HG02623 (cell line): ENCODE data around the gene ZCCHC4.
A peak's percentile ranks its signal among the peaks of the same experiment; 100 is the strongest.

Source experiments
- ATAC-seq: cut with Tn5 transposase; IDR thresholded peaks from one replicate; pipeline ENCODE4 v1.9.1; 2021; ENCODE audit warnings: moderate library complexity; ENCODE audit not compliant: unreplicated experiment

The ZCCHC4 gene, protein sequence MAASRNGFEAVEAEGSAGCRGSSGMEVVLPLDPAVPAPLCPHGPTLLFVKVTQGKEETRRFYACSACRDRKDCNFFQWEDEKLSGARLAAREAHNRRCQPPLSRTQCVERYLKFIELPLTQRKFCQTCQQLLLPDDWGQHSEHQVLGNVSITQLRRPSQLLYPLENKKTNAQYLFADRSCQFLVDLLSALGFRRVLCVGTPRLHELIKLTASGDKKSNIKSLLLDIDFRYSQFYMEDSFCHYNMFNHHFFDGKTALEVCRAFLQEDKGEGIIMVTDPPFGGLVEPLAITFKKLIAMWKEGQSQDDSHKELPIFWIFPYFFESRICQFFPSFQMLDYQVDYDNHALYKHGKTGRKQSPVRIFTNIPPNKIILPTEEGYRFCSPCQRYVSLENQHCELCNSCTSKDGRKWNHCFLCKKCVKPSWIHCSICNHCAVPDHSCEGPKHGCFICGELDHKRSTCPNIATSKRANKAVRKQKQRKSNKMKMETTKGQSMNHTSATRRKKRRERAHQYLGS

DNA sequence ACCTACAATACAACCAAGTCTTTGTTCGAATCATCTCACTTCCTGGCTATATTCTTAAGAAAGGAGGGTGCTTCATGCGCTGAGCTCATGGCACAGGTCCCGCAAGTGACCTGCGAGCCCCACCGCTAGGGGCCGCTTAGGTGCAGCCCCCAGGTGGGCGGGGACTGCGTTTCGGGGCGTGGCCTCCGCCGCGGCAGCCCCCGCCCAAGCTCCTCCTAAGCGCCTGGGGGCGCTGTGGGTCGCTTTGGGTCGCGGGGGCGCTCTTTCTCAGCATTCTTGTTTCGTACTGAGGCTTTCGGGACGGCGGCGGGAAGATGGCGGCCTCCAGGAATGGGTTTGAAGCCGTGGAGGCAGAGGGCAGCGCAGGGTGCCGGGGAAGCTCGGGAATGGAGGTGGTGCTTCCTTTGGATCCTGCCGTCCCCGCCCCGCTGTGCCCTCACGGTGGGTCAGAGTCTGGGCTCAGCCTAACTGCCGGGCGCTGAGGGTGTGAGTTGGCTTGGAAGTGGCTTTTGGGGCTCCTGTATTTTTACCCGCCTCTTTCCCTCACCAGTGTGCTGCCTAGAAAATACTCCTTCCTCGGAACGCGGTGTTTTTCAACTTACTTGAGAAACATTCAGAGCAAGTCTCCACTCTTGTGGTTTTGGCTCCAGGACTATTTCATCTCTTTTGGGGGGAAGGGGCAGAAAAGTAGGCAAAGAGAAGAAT is at the start of gene ZCCHC4:
ZCCHC4 (plus strand) TSS at position 279 of the 705 bp plus-strand sequence; CDS start at position 315, 36 bp downstream.
- peak; percentile 80 for ATAC-seq

DNA sequence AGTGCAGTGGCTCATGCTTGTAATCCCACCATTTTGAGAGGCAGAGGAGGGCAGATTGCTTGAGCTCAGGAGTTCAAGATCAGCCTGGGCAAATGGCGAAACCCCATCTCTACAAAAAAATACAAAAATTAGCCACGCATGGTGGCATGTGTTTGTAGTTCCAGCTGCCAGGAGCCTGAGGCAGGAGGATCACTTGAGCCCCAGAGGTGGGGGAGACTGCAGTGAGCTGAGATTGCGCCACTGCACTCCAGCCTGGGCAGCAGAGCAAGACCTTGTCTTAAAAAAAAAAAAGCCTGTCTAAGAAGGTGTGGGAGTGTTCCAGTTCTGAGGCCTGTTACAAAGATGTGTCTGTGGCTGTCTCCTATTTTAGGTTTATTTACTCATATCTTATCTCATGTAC is 40.7 kb upstream of the ZCCHC4 start:
- no peak for ATAC-seq

DNA sequence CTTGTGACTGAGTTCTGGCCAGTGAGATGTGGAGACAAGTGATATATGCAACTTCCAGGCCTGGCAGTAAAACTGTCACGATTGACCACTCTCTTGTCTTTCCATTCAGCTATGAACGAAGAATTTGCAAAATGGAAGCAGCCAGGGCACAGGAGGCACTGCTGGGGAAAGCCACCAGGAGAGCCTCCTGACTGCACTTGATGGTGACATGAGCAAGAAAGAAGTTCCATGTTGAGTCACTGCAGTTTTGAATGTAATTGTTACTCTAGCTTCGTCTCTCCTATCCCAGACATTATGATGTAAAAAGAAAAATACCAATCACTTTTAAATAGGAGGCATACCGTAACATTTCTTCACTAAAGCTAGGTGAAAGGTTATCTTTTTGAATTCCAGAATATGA is 32.4 kb upstream of the ZCCHC4 start:
- ATAC-seq = no peak

DNA sequence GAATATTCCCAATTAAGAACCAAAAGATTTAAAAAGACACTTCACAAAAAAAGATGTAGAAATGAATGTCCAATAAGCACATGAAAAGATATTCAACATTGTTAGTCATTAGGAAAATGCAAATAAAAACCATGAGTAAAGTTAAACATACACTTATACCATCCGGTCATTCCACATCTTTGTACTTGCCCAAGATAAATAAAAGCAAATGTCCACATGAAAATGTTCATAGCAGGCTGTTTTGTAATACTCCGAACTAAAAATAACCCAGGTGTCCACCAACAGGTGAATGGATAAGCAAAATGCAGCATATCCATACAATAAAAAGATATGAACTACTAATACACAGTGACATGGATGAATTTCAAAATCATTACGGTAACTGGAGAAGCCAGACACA is 28.6 kb upstream of the ZCCHC4 start:
- ATAC-seq = no peak

DNA sequence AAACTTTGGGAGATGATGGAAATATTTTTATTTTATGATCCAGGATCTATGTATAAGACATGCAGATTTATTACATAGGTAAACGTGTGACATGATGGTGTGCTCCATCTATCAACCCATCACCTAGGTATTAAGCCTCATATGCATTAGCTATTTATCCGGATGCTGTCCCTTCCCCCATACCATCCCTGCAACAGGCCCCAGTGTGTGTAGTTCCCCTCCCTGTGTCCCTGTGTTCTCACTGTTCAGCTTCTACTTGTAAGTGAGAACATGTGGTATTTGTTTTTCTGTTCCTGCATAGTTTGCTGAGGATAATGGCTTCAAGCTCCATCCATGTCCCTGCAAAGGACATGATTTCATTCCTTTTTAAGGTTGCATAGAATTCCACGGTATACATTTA is 28.1 kb upstream of the ZCCHC4 start:
- ATAC-seq = no peak

DNA sequence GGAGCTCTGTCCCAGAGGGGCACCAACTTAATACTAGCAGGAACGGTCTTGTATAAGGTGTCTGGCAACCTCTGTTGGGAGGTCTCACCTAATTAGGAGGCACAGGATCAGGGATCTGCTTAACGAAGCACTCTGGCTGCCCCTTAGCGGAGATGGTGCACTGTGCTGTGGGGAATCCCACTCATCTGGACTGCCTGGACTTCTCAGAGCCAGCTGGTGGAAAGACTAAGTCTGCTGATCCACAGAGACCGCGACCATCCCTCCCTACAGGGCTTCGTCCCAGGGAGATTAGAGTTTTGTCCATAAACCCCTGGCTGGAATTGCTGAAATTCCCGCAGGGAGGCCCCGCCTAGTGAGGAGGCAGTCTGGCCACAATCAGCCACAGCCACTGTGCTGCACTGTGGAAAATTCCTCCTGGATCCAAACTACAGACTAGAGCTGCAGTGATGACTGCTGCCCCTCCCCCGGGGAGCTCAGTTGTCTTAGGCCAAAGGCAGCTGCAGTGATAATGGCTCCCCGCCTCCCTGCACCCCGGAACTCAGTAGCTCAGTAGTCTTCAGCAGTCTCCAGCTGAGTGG is 22.0 kb upstream of the ZCCHC4 start:
- no peak for ATAC-seq

DNA sequence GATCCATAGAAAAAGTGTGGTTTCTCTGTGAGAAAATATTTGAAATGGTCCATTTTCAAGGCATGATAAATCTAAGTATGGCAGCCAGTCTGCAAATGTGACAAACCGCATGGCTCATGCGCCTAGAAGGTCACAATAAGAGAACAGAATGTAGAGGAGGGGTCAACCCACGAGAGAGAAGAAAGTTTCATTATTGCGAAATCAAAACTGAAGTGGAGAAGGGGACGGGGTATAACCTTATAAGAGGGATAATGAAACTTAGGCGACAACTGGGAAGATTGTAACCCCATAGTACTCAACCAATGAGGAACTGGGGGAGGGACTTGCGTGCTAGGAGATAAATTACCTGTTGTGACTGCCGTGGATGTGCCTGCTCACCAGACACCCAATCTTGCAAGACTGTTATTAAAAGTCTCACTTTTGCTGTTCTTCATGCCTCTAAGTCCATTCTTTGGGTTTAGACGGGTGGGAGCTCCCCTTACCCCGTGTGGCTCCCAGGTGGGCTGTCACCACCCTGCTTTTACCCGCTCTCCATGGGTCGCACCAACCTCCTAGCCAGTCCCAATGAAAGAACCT is 21.3 kb upstream of the ZCCHC4 start:
- no peak for ATAC-seq

DNA sequence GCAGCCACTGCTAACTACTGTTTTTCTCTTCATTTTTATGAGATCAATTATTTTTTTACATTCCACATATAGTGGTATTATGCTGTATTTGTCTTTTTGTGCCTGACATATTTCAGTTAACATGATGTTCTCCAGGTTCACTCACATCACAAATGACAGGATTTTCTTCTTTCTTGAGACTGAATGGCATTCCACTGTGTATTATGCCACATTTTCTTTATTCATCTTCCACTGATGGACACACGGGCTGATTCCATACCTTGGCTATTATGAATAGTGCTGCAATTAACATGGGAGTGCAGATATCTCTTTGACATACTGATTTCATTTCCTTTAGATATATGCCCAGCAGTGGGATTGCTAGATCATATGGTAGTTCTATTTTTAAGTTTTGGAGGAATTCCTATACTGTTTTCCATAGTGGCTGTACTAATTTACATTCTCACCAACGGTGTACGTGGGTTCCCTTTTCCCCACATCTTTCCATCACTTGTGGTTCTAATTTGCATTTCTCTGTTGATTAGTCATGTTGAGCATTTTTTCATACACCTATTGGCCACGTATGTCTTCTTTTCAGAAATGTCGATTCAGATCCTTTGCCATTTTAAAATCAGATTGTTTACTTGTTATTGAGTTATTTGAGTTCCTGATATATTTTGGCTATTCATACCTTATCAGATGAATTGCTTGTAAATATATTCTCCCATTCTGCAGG is 14.9 kb upstream of the ZCCHC4 start:
- no peak for ATAC-seq

DNA sequence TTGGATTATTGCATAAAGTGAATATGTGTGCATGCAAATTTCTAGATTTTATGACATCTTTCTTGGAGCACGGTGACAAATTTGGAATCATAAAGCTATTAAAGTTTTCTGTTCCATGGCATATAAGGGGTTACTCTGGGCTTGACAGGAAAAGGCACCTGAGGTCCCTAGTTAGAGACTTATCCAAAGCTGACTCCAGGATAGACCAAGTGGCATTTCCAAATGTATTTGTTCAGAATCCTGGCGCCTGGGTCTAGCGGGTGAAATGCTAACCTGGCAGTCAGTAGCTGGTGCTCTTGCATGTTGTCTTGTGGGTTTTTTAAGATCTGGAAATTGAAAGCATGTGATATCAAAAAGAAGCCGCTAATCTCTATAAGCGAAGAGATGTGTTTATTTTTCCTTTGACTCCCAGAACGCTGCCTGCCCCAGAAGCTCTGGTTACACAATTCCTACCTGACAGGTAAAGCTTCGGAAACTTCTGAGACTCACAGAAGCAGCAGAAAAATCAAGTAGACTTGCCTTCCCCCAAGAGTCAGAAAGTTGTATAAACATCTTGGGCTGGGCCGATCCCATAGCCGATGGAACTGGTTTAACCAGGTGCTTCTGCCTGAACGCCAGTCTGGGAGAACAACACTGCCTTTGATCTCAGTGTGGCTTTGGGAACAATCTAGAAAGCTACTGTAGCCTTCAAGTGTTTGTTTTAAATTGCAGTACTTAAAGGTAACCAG is 12.9 kb upstream of the ZCCHC4 start:
- ATAC-seq = no peak

DNA sequence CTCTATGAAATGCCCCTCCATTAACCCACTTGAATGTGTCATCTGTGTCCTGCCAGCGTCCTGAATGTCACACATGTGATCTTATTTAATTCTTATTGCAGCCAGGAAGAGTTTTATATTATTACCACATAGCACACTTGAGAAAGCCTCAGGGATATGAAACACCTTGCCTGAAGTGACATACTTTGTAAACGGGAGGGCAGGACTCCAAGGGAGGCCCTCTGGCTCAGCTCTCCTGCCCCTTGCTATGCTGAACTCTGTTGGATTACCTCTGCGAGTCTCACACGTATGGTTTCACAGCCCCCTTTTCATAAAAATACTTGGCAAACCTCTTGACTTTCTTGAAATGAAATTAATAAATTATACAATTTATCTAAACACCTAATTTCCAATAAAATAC is 11.1 kb upstream of the ZCCHC4 start:
- ATAC-seq = no peak

DNA sequence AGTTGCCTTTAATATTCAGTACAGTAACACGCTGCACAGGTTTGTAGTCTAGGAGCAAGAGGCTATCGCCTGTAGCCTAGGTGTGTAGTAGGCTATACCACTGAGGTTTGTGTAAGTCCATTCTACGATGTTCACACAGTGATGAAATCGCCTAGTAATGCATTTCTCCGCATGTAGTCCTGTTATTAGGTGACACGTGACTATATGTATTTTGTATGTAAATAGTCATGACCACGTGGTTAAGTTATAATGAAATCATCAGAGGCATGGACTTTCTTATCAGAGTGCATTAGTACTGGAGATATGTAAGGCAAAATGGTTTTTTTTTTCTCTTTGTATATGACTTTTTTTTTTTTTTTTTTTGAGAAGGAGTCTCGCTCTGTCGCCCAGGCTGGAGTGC is 9.9 kb upstream of the ZCCHC4 start:
- no peak for ATAC-seq

DNA sequence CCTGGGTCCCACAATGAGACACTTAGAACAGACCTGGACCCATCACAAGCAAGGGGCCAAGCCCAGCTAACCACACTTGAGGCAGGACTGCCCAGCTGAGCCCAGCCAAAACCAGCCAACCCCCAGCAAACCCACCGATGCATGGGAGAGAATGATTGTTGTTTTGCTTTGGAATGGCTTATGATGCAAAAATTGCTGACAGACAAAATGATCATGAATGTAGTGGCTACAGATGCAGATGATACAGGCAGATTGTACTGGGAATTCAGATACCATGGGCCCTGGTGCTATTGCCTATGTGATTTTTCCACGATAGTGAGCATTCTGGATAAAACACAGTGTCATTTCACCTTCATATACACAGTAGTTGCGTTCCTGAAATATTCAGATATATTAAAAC is 9.0 kb upstream of the ZCCHC4 start:
- ATAC-seq = no peak

DNA sequence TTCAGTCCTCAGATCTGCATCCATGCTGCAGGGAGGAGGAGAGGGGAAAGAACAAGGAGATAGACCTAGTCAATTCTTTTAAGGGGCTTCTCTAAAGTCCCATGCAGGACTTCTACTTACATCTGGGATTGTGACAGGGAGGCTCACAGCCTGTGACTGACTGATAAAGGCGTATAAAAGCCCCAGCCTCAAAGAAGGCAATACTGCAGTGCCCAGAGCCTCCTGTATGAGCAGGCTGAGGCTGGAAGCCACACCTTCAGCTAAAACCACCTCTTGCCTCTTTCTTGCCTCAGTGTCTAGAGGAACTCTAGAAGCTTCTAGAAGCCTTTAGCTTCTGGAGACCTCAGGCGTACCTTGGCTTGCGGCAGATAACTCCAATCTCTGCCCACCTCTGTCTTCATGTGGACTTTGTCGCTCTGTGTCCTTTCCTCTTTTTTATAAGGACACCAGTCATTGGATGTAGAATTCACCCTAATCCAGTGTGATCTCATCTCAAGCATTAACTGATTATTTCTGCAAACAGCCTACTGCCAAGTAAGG is 6.0 kb upstream of the ZCCHC4 start:
- ATAC-seq = no peak

DNA sequence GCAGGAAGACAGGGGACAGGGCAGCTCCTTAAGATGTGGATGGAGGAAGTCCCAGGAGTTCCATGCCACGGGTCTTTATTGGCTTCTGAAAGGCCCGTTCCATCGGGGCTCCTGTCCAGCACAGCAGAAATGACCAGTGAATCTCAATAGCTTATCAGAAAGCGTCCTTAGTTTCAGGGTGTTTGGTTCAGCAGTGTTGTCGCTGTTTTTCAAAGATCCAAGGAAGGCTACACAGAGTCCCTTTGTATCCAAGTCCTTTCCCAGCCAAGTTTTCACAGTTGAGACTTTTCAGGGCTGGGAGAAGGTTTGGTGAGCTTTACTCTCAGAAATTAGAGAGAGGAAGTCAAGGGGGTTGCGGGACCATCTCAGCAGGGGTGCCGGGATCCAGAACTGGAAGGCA is 5.0 kb upstream of the ZCCHC4 start:
- ATAC-seq = no peak

DNA sequence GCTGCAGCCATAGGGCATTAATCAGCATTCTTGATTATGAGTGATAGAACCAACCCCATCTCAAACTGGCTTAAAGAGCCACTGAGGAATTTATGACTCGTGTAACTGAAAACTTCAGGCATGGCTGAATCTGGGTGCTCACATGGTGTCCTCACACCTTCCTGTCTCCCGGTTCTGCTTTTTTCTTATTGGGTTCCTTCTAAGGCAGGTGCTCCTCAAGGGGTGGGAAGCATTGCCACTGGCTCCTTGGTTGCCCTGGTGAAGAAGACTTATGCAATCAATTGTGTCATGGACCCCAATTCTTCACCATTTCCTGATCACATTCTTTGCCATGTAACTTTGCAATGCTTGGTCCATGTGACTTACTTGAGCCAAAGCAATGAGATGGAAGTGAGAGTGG is 4.3 kb upstream of the ZCCHC4 start:
- no peak for ATAC-seq

DNA sequence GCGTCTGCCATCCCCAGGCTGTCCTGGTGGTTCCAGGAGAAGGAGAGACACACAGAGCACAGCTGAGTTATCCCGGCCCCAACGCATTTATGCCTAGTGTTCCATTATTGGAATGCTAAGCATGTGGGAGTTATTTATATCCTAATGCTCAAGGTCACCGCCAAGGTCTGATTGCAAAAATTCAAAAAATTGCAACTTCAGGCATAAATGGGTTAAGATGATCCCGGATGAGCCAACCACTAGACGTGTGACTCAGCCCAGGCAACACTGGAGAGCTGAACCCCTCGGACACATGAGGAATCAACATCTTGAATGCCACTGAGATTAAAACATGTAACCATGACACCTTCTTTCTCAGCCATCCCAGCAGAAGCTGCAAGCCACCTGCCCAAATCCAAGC is 3.8 kb upstream of the ZCCHC4 start:
- no peak for ATAC-seq

DNA sequence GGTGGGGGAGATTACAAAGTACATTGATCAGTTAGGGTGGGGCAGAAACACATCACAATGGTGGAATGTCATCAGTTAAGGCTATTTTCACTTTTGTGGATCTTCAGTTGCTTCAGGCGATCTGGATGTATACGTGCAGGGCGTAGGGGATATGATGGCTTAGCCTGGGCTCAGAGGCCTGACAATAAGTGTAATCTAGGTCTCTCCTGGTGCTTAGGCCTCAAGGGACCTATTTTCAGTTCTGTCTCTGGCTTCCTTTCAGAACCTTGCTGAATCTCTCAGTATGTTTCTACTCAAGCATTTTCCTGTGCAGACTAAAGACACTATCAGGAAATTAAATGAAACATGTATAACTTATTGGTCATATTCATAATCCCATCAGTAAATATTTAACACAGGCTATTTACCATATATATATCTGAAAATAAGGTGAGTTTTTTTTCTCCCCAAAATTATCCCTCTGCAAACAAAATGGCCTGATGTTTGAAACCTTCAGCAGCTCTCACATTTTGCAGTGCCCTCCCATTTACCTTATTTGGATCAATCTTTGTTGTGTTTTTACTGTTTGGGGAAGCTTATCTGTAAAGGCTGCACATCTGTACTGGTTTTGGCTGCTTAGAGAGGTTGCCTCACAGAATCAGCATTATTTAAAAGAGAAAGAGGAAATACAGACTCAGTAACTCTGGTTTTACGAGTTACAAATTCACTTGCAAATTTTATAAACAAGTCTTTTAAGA is 2.3 kb upstream of the ZCCHC4 start:
- peak; percentile 44 for ATAC-seq

DNA sequence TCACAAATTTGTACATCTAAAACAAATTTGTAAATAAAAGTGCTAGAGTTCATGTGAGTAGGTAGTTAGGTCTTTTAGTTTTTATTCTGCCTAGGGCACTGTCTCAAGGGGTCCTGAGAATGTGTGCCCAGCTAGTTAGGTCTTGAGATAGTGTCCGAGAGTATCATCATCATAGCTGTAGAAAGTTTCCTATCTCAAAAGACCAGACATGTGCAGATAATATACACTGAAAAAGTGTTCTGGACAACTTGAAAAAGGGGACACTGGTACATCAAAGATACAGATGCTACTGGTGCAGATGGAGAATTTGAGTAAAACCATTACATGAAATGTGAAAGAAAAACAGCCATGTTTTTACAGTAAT is 1.8 kb upstream of the ZCCHC4 start:
- no peak for ATAC-seq

DNA sequence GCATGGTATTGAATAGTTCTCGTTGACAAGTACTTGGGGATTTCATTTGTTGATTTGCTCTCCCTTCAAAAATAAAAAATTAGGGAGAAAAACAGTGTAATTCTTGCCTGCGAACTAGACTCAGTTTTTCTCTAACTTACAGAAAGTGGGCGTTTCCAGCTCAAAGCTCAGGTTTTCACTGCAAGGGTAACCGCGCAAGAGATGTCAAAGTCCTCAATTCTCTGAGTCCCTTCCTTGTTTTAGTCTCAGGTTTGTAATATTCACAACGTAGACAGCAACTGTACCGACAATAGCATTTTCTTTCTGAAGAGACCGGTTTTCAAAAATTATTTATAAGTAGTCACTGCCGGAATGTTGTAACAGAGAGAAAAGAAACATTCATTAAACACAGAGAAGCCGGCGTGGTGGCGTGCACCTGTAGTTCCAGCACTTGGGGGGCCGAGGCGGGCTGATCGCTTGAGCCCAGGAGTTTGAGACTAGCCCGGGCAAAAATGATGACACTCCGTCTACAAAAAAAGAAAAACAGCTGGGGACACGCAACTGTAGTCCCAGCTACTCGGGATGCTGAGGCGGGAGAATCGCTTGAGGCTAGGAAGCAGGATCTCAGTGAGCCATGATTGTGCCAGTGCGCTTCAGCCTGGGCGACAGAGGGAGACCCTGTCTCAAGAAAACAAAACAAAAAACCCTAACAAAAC is 774 bp downstream of the ZCCHC4 start:
- ATAC-seq = no peak
